HG03521 (cell line): Measurements from ENCODE around the gene OR9Q1.
"Not testable (repeated sequence)": the region's sequence is repeated elsewhere in the genome, so short reads cannot be mapped to it uniquely, and the experiment has no call there.

ENCODE experiments used
- ATAC-seq: cut with Tn5 transposase; IDR thresholded peaks from one replicate; pipeline ENCODE4 v1.9.1; 2021; ENCODE audit warnings: mild to moderate bottlenecking, moderate library complexity; ENCODE audit not compliant: unreplicated experiment

Gene OR9Q1

GRCh38 chr11:58127350-58127749 is 103.7 kb downstream of the OR9Q1 start:
- no peak for ATAC-seq

GRCh38 chr11:58133309-58134076 is 109.8 kb downstream of the OR9Q1 start:
- ATAC-seq = no peak

- no peak for ATAC-seq
Measured at GRCh38 chr11:58134151-58134550, 110.5 kb downstream of the OR9Q1 start.

GRCh38 chr11:58135171-58135570 is 111.5 kb downstream of the OR9Q1 start:
- ATAC-seq = no peak

GRCh38 chr11:58142761-58143160 is 119.1 kb downstream of the OR9Q1 start:
- no peak for ATAC-seq

- no peak for ATAC-seq
Measured at GRCh38 chr11:58152781-58153180, 129.1 kb downstream of the OR9Q1 start.

GRCh38 chr11:58164389-58164788 is 140.7 kb downstream of the OR9Q1 start:
- ATAC-seq = no peak

- no peak for ATAC-seq
Measured at GRCh38 chr11:58164990-58165389, 141.3 kb downstream of the OR9Q1 start.

- ATAC-seq = no peak
Measured at GRCh38 chr11:58165504-58166106, 141.9 kb downstream of the OR9Q1 start.

- ATAC-seq = no peak
Measured at GRCh38 chr11:58177409-58178054, 153.9 kb downstream of the OR9Q1 start.

- no peak for ATAC-seq
Measured at GRCh38 chr11:58178444-58178843, 154.8 kb downstream of the OR9Q1 start.

- ATAC-seq = no peak
Measured at GRCh38 chr11:58179648-58180047, 156.0 kb downstream of the OR9Q1 start.

GRCh38 chr11:58186938-58187337 is 163.3 kb downstream of the OR9Q1 start:
- no peak for ATAC-seq

- ATAC-seq = no peak
Measured at GRCh38 chr11:58188770-58189169, 165.1 kb downstream of the OR9Q1 start, which contains the start of gene OR9Q2. Gene OR9Q2, plus strand, starts transcription at chr11:58189070. Its CDS starts 1,421 bp downstream, at chr11:58190491.

- ATAC-seq = no peak
Measured at GRCh38 chr11:58192229-58192628, 168.5 kb downstream of the OR9Q1 start.

GRCh38 chr11:58193391-58193790 is 169.7 kb downstream of the OR9Q1 start:
- no peak for ATAC-seq

GRCh38 chr11:58195939-58196338 is 172.3 kb downstream of the OR9Q1 start:
- ATAC-seq = no peak

GRCh38 chr11:58199271-58199670 is 175.6 kb downstream of the OR9Q1 start:
- ATAC-seq = no peak

GRCh38 chr11:58204042-58204441 is 180.4 kb downstream of the OR9Q1 start, which contains the start of gene OR1S2:
Gene OR1S2, minus strand, starts transcription at chr11:58204142. Its CDS starts 0 bp downstream, at chr11:58204142.
- no peak for ATAC-seq

- ATAC-seq = not testable (repeated sequence)
Measured at GRCh38 chr11:58212420-58212819, 188.7 kb downstream of the OR9Q1 start, which contains the start of gene OR1S1. Gene OR1S1, plus strand, starts transcription at chr11:58212720.

- no peak for ATAC-seq
Measured at GRCh38 chr11:58216476-58216875, 192.8 kb downstream of the OR9Q1 start.

GRCh38 chr11:58222721-58223120 is 199.0 kb downstream of the OR9Q1 start:
- ATAC-seq = no peak
